NCI-H526 treated with DMSO at 0.1 percent for 48 hours (cell line): ENCODE data around the gene HECA.
A peak's percentile ranks its signal among the peaks of the same experiment; 100 is the strongest.

Experiments used
- DNase-seq: peaks from one replicate; lab custom pipeline; 2025; lab: John Stamatoyannopoulos, UW

The HECA gene

DNA sequence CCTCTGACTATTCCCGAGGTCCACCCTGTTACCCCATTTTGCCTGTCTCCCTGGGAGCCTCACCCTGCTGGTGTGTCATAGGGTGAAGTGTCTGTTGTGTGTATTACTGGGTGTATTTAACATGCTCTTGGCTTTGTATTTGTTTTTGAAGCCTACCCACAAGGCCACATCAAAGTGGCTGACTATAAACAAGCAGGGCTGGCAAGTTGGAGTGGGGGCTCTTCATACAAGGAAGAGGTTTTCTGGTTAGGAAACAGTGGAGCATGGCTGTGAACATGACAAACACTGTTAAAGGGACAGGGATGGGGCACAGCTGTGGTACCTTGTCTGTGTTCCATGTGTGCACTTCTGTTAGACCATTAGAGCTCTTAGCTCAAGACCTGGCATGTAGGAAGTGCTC, 26.3 kb downstream of the HECA start:
- peak; percentile 86 for DNase-seq

- no peak for DNase-seq
These were observed 27.0 kb downstream of the HECA start for GRCh38 chr6:139161817-139162284.

- DNase-seq: no peak
These were observed 29.1 kb downstream of the HECA start for GRCh38 chr6:139164001-139164400.

DNA sequence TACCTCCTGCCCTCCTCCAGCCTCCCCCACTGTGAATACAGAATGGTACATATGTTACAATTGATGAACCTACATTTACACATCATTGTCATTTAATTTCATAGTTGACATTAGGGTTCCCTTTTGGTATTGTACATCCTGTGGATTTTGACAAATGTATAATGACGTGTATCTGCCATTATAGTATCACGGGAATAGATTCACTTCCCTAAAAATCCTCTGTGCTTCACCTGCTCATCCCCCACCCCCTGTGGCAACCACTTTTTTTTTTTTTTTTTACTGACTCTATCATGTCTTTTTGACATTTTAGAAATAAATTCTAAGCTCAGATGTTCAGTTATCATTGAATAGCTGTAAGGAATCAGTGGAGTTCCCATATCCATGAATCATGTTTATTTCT, 30.4 kb downstream of the HECA start:
- no peak for DNase-seq

GRCh38 chr6:139166238-139166955, 31.5 kb downstream of the HECA start:
- no peak for DNase-seq

- no peak for DNase-seq
These were observed 32.1 kb downstream of the HECA start for GRCh38 chr6:139166956-139167313.

DNA sequence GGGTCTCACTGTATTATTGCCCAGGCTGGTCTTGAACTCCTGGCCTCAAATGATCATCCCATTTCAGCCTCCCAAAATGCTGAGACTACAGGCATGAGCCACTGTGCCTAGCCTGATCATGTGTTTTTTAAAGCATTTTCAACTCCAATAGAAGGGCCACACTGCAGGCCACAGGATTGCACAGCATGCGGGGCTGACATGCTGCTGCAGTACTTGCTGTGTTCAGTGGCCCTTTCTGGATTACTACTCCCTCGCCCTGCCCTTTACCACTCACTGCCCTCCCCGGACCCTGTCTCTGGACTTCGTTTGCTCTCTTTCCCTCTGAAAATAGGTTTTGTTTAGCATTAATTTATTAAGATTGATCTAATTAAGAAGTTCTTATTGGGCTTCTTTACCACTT, 37.3 kb downstream of the HECA start:
- DNase-seq: no peak

- no peak for DNase-seq
These were observed 37.7 kb downstream of the HECA start for GRCh38 chr6:139172567-139172966.

DNA sequence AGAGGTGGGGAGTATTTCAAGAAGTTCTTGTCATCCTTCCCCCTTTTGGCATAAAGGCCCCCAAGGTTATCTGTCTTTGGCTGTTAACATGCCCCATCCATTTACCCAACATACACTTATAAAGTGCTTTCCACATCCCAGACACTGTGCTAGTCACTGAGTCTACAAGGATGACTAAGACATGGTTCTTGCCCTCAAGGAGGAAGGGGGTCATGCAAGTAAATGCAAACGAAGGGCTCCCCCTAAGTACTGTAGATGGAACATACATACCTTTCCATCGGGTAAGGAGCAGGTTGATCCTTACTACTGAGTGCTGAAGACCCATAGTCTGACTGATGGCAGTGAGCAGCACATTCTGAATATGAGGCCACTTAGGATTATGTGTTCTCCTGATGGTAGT, 38.3 kb downstream of the HECA start:
- no peak for DNase-seq

DNA sequence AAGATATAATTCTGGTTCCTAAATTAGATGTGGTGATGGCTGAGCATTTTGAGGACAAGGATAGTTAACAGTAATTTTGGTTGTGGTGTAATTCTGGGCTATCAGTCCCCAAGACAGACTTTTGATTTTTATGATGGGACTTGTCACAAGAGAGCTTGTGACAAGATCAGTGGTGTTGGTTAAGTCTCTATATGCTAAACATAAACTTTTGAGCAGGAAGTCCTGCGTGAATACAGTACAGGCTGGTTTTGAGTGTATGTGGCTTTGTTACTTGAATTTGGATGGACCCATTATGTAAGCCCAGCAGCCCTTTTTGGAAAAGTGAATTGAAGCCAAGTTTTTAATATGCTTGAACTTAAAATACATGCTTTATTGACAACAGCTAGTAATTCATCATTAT, 38.9 kb downstream of the HECA start:
- DNase-seq: no peak

DNA sequence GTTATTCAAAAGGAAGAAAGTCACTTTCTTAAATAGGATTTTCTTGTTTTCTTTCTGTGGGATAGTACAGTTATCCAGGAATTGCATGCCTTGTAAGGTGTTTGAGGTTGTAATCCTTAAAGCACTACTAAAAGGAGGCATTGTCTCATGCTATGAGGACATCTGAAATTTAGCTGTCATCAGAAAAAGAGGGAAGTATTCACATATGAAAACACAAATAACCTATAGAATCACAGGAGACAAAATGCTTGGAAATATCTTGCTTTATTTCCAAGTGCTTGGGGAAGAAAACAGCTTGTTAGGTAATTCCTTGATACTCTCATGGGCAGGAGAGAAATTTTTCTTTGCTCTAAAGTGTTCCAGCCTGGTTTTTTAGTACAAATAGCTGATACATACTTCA, 40.1 kb downstream of the HECA start:
- DNase-seq: no peak

DNA sequence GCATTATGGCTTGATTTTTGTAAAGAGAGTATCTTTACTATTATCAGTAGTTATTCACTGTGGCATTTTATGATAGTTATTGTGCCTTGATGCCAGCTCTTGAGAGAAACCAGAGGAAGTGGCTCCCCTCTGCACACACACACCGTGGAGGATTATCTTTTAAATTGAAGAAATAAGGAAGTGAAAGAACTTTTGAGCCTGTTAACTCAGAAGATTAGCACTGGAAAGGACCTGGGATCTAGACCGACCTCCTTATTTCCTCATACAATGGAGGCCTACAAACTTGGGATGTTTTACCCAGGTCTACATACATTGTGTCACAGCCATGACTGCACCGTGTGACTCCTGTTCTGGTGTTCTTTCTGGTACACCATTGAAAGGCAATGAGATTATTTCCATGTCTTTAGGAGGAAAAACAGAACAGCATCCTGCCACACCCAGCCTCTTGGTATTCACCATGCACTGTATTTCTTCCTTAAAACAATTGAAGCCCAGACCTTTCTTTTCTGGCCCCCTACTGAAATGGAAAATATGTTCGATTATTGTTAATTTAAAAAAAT, 40.6 kb downstream of the HECA start:
- no peak for DNase-seq

DNA sequence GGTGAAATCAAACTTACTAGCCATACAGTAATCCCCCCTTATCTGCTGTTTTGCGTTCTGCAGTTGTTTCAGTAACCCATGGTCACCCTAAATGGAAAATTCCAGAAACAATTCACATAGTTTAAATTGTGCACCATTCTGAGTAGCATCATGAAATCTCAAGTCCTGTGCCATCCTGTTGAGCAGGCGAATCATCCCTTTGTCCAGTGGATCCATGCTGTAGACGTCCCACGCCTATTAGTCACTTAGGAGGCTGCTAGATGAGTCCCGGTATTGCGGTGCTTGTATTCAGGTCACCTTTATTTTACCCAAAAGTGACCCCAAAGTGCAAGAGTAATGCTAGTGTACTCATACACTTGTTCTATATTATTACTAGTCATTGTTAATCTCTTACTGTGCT, 46.4 kb downstream of the HECA start:
- DNase-seq: no peak

GRCh38 chr6:139184047-139184446, 49.2 kb downstream of the HECA start:
- no peak for DNase-seq

DNA sequence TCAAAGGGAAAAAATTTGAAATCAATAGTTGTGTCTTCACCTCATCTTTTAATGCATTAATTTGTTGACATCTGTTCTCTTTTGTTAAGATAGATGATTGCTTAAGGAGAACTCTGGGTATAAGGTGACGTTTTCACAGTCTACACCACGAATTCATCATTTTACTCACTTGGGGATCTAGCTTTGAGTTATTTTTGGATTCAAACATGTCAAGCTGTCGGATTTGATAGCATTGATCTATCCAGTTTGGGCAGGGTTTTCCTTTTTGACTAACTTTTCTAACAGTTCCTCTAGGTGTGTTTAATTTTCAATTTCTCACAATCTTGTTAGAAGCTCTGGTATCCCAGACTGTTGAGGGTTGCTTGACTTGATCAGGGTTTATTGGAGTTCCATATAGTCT, 49.6 kb downstream of the HECA start:
- DNase-seq: no peak

DNA sequence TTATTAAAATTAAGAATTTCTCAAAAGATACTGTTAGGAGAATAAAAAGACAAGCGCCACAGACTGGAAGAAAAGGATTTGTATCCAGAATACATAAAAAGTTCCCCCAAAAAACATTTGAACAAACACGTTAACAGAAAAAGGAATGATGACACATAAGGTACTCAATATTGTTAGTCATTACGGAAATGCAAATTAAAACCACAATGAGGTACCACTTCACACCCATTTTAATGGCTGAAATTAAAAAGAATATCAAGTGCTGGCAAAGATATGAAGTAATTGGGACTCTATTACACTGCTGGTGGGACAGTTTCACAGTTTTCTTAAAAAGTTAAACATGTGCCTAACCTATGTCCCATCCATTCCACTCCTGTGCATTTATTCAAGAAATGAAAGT, 51.4 kb downstream of the HECA start:
- no peak for DNase-seq

DNA sequence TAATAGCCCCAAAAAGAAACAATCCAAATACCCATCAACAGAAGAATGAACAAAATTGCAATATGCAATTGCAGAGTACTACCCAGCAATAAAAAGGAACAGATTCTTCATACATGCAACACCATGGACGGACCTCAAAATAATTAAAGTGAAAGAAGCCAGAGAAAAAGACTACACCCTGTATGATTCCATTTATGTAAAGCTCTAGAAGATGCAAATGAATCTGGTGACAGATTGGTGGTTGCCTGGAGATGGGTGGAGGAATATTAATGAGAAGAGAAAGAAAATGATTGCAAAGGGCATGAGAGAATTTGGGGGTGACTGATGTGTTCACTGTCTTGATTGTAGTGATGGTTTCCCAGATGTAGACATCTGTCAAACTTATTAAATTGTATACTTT, 51.8 kb downstream of the HECA start:
- no peak for DNase-seq

GRCh38 chr6:139187489-139187888, 52.6 kb downstream of the HECA start:
- DNase-seq: no peak

DNA sequence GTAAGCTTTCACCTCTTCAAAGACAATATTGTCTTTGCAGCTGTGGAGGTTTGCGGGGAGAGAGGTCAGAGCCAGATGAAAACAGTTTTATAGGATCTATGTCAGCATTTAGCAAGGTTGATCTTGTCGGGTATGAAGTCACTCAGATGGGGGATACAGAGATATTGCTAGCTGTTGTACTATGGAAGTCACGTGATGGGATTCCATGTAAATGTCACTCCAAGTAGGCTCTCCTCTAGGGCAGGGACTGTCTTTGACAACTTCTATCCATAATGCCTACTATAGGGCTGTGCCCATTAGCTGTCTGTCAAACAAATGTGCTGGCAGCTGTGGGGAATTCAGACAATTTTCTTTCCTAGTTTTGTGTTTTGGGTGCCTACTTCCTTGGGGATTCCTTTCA, 54.8 kb downstream of the HECA start:
- peak; percentile 8 for DNase-seq

GRCh38 chr6:139194740-139195139, 59.9 kb downstream of the HECA start:
- DNase-seq: no peak

DNA sequence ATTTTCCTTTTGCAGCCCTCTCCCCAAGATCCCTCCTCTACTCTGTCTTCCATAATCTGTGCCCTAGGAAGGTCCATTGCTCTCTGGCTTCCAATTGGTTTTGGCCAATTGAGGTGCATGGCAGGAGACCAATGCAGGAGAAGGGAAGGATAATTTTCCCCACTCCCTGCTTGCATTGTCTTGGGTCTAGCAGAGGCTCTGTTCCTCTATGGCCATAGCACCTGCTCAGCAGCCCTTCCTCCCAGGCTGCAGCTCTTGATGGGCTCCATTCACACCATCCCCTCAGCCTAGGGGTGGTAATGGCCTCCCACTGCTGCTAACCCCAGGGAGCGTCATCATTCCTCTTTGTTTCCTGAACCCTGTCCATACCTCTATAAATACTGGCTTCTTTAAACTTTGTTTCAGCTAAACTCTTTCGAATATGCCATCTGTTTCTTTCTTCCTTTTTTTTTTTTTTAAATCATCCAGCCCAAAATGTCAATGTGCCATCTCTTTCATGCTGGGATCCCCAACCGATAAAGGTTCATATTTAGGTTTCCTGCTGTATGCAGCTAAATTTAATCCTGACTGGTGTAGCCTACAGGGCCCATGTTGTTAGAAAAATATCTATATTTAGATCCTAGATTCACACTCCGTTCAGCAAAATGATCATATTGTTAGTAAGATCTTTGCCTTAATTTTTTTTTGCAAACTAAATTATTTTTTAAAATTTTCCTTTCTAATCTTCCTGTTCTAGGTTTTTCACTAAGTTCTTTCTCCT, 63.8 kb downstream of the HECA start:
- DNase-seq: no peak

GRCh38 chr6:139201378-139201777, 66.5 kb downstream of the HECA start:
- no peak for DNase-seq

GRCh38 chr6:139204978-139205377, 70.1 kb downstream of the HECA start:
- DNase-seq: no peak
